HL-60 (cell line): ENCODE results near the gene CHRD.

ENCODE experiments used
- CTCF ChIP-seq: IDR thresholded peaks from one replicate; pipeline ENCODE4 v1.5.1; 2011; ENCODE audit warnings: low read length, control low read depth, inconsistent platforms; ENCODE audit not compliant: insufficient read depth
- GABPA ChIP-seq: IDR thresholded peaks from 2 replicates; pipeline ENCODE4 v1.6.1; 2012; ENCODE audit warnings: low read depth
- POLR2AphosphoS5 ChIP-seq: IDR thresholded peaks from 2 replicates; pipeline ENCODE4 v1.6.1; 2012; ENCODE audit warnings: low read depth
- TF ChIP-seq, protein P1 (sequence below): IDR thresholded peaks from 2 replicates; pipeline ENCODE4 v1.6.1; 2012; ENCODE audit warnings: low read depth; ENCODE audit not compliant: insufficient replicate concordance

GRCh38 chr3:184350618-184351017 is 29.2 kb upstream of the CHRD start:
- no peak for TF ChIP-seq CTCF
- TF ChIP-seq GABPA: no peak
- no peak for TF ChIP-seq POLR2AphosphoS5
- TF ChIP-seq, protein P1, sequence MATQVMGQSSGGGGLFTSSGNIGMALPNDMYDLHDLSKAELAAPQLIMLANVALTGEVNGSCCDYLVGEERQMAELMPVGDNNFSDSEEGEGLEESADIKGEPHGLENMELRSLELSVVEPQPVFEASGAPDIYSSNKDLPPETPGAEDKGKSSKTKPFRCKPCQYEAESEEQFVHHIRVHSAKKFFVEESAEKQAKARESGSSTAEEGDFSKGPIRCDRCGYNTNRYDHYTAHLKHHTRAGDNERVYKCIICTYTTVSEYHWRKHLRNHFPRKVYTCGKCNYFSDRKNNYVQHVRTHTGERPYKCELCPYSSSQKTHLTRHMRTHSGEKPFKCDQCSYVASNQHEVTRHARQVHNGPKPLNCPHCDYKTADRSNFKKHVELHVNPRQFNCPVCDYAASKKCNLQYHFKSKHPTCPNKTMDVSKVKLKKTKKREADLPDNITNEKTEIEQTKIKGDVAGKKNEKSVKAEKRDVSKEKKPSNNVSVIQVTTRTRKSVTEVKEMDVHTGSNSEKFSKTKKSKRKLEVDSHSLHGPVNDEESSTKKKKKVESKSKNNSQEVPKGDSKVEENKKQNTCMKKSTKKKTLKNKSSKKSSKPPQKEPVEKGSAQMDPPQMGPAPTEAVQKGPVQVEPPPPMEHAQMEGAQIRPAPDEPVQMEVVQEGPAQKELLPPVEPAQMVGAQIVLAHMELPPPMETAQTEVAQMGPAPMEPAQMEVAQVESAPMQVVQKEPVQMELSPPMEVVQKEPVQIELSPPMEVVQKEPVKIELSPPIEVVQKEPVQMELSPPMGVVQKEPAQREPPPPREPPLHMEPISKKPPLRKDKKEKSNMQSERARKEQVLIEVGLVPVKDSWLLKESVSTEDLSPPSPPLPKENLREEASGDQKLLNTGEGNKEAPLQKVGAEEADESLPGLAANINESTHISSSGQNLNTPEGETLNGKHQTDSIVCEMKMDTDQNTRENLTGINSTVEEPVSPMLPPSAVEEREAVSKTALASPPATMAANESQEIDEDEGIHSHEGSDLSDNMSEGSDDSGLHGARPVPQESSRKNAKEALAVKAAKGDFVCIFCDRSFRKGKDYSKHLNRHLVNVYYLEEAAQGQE: no peak
